Smooth muscle cell (in vitro differentiated cells): ENCODE data around the gene TCF12. TPM values are rescaled to one million over a fixed set of nuclear protein-coding genes. Genes with fewer than 3 reads are reported as not detected.

Source experiments
- DNase-seq: peaks from one replicate; lab custom pipeline; 2025; ENCODE audit not compliant: unreplicated experiment; lab: John Stamatoyannopoulos, UW
- H2AFZ ChIP-seq: fragments of 200-600 bp; sonication (generic); 2 replicates; pipeline ENCODE4 v1.6.0; 2016; ENCODE audit warnings: antibody characterized with exemption, low read depth, mild to moderate bottlenecking
- H3F3A ChIP-seq: fragments of 200-600 bp; sonication (generic); 2 replicates; pipeline ENCODE4 v1.6.0; 2017; ENCODE audit warnings: antibody characterized with exemption, low read depth
- H3K27ac ChIP-seq: fragments of 200-600 bp; sonication (generic); 2 replicates; pipeline ENCODE4 v1.5.1; 2016; ENCODE audit warnings: low read depth, mild to moderate bottlenecking
- H3K27me3 ChIP-seq: fragments of 200-600 bp; sonication (generic); 2 replicates; pipeline ENCODE4 v1.6.1; 2016; ENCODE audit warnings: low read depth, mild to moderate bottlenecking
- H3K36me3 ChIP-seq: fragments of 200-600 bp; sonication (generic); 2 replicates; pipeline ENCODE4 v1.5.1; 2016; ENCODE audit warnings: low read depth
- H3K4me1 ChIP-seq: fragments of 200-600 bp; sonication (generic); 2 replicates; pipeline ENCODE4 v1.5.1; 2016; ENCODE audit warnings: low read depth
- H3K4me2 ChIP-seq: fragments of 200-600 bp; sonication (generic); 2 replicates; pipeline ENCODE4 v1.6.0; 2016; ENCODE audit warnings: mild to moderate bottlenecking
- H3K4me3 ChIP-seq: fragments of 200-600 bp; sonication (generic); 2 replicates; pipeline ENCODE4 v1.5.1; 2016; ENCODE audit warnings: mild to moderate bottlenecking
- H3K79me2 ChIP-seq: fragments of 200-600 bp; sonication (generic); 2 replicates; pipeline ENCODE4 v1.6.0; 2016; ENCODE audit warnings: low read depth, mild to moderate bottlenecking
- H3K9ac ChIP-seq: fragments of 200-600 bp; sonication (generic); 2 replicates; pipeline ENCODE4 v1.6.0; 2016; ENCODE audit warnings: low read depth
- H3K9me3 ChIP-seq: fragments of 200-600 bp; sonication (generic); replicated peaks from 2 replicates; pipeline ENCODE4 v1.5.1; 2016; ENCODE audit warnings: low read depth
- H4K20me1 ChIP-seq: fragments of 200-600 bp; sonication (generic); 2 replicates; pipeline ENCODE4 v1.6.0; 2016; ENCODE audit warnings: low read depth
- WGBS: methylation state at CpG from one replicate; pipeline ENCODE4 v1.1.7; 2016; ENCODE audit warnings: low lambda C conversion rate; 5-methylcytosine and 5-hydroxymethylcytosine counted together
- polyA plus RNA-seq: library from polyadenylated mRNA; unstranded; fragments of >200 nt; fragmentation: Nextera tagmentation; extraction: Ambion mirVana; gene quantifications from 2 replicates; pipeline ENCODE4 v1.2.1, GENCODE V29; 2016
- total RNA-seq: library from RNA; depleted of rRNA; stranded (reverse); fragments of >200 nt; gene quantifications from 2 replicates; pipeline ENCODE4 v1.2.3, GENCODE V29; 2014
- TF ChIP-seq, protein P1 (sequence below): fragments of 200-600 bp; sonication (generic); IDR thresholded peaks from 2 replicates; pipeline ENCODE4 v1.5.1; 2017; ENCODE audit warnings: borderline replicate concordance, mild to moderate bottlenecking, antibody characterized with exemption; ENCODE audit not compliant: insufficient read depth, poor library complexity, severe bottlenecking

The TCF12 gene
- total and polyA plus RNA-seq, 2 experiments from 2014 or later = 54.1 to 302 TPM

DNA sequence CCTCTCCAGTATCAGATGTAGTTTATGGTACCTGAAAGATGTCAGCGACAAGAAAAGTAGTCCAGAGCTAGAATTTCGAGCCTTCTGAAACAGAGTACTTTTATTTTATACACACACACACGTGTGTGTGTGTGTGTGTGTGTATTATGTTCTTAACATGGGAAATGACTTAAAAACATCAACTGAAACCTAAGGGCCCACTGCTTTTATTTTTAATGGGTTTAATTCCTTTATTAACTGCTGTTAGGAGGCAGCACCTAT, 1.9 kb downstream of the TCF12 start:
- DNase-seq = no peak
- Histone ChIP-seq H4K20me1 (peaks cover 43% of the 10 kb centered on the region), H3K4me1 (peaks cover 39% of the 10 kb centered on the region), H3K27me3 (no peaks in the 10 kb centered on the region), H3K4me2 (peak overlapping the region; percentile 97), H2AFZ (peak overlapping the region; percentile 92), H3K79me2 (peaks cover 65% of the 10 kb centered on the region), H3K36me3 (peaks cover 4% of the 10 kb centered on the region), H3K4me3 (peak overlapping the region; percentile 79), H3K9ac (peak overlapping the region; percentile 97), H3K27ac (peak overlapping the region; percentile 64), H3F3A (peaks cover 6% of the 10 kb centered on the region), H3K9me3 (no peaks in the 10 kb centered on the region)
- TF ChIP-seq, protein P1, sequence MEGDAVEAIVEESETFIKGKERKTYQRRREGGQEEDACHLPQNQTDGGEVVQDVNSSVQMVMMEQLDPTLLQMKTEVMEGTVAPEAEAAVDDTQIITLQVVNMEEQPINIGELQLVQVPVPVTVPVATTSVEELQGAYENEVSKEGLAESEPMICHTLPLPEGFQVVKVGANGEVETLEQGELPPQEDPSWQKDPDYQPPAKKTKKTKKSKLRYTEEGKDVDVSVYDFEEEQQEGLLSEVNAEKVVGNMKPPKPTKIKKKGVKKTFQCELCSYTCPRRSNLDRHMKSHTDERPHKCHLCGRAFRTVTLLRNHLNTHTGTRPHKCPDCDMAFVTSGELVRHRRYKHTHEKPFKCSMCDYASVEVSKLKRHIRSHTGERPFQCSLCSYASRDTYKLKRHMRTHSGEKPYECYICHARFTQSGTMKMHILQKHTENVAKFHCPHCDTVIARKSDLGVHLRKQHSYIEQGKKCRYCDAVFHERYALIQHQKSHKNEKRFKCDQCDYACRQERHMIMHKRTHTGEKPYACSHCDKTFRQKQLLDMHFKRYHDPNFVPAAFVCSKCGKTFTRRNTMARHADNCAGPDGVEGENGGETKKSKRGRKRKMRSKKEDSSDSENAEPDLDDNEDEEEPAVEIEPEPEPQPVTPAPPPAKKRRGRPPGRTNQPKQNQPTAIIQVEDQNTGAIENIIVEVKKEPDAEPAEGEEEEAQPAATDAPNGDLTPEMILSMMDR = no peak
- 33% methylated on average over 3 of the region's 3 CpGs for WGBS

DNA sequence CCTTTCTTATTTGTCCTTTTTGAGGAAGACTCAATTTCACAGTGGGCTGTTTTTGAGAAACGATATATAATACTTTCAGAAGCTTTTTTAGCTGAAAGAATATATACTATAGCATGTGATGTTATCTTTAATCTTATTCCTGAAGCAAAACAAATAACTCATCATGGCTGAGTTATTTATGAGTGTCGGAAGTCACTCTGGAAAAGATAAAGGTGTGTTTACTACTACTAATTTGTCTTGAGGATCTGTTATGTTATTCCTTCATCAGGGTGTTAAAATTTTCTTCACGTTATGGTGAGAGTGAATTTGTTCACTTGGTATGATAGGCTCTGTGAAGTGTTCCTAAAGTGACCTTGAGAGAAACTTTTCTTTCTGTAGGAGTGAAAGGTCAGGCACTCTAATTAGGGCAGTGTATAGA, 4.7 kb downstream of the TCF12 start:
- no peaks in the 10 kb centered on the region for H3K9me3 ChIP-seq
- H2AFZ ChIP-seq = no peak overlapping the region
- peaks cover 72% of the 10 kb centered on the region for H4K20me1 ChIP-seq
- H3K4me3 ChIP-seq = no peak overlapping the region
- DNase-seq = no peak
- TF ChIP-seq, protein P1 = no peak
- H3K36me3 ChIP-seq = peaks cover 4% of the 10 kb centered on the region
- no peak overlapping the region for H3K4me2 ChIP-seq
- no peak overlapping the region for H3K27ac ChIP-seq
- peaks cover 94% of the 10 kb centered on the region for H3K79me2 ChIP-seq
- peaks cover under 1% of the 10 kb centered on the region for H3F3A ChIP-seq
- H3K4me1 ChIP-seq = peaks cover 45% of the 10 kb centered on the region
- no peaks in the 10 kb centered on the region for H3K27me3 ChIP-seq
- WGBS = 73% methylated on average over 3 of the region's 3 CpGs
- no peak overlapping the region for H3K9ac ChIP-seq

DNA sequence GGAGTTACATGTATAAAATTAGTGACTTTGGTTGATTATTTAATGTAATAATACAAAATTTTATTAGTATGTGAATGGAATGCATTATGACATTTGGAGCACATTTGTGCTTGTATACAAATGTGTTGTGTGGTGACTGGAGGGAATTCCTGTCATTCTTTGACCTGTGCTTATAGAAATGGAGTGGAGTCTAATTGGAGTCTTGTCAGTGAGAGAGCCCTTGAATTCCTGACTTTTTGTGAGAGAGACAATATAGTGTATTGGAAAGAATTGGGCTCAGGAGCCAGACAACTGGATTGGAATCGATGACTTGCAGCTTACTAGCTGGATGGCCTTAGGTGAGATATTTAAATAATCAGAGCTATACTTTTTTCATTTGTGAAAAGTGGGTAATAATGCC, 9.4 kb downstream of the TCF12 start:
- TF ChIP-seq, protein P1 = no peak
- H3K79me2 ChIP-seq = peaks cover 97% of the 10 kb centered on the region
- peaks cover 93% of the 10 kb centered on the region for H4K20me1 ChIP-seq
- H3K9ac ChIP-seq = no peak overlapping the region
- 90% methylated on average over 1 of the region's 1 CpG for WGBS
- peaks cover 6% of the 10 kb centered on the region for H3F3A ChIP-seq
- H3K27me3 ChIP-seq = no peaks in the 10 kb centered on the region
- no peak overlapping the region for H2AFZ ChIP-seq
- H3K4me1 ChIP-seq = peaks cover 41% of the 10 kb centered on the region
- no peak overlapping the region for H3K4me3 ChIP-seq
- no peaks in the 10 kb centered on the region for H3K36me3 ChIP-seq
- H3K4me2 ChIP-seq = no peak overlapping the region
- DNase-seq = no peak
- no peaks in the 10 kb centered on the region for H3K9me3 ChIP-seq
- H3K27ac ChIP-seq = peak overlapping the region; percentile 11

DNA sequence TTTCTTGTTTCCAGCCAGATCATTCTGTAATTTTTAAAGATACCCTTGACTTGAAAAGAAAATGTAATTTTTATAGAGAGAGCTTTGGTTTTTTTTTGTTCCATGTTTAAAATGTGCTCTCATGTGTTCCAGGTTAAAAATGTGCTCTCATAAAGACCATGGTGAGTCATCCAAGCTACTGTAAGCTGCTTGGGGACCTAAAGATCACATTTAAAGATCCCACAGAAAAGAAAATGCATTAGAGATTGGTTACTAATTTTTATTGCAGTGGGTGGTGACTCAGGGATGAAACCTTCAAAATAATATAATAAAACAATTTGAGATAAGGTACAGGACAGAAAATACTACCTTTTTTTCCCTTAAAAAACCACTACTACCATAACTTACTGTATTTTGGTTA, 11.0 kb downstream of the TCF12 start:
- Histone ChIP-seq H3K4me1 (peaks cover 34% of the 10 kb centered on the region), H3K9ac (no peak overlapping the region), H2AFZ (no peak overlapping the region), H3K27me3 (no peaks in the 10 kb centered on the region), H3K9me3 (no peaks in the 10 kb centered on the region), H3K36me3 (no peaks in the 10 kb centered on the region), H3K27ac (peak overlapping the region; percentile 50), H3F3A (peaks cover 6% of the 10 kb centered on the region), H4K20me1 (peaks cover 94% of the 10 kb centered on the region), H3K4me2 (peak overlapping the region; percentile 47), H3K4me3 (no peak overlapping the region), H3K79me2 (peaks cover 97% of the 10 kb centered on the region)
- DNase-seq = no peak
- TF ChIP-seq, protein P1 = no peak
